ENCODE measurements around the gene METTL21C.

The METTL21C gene

DNA sequence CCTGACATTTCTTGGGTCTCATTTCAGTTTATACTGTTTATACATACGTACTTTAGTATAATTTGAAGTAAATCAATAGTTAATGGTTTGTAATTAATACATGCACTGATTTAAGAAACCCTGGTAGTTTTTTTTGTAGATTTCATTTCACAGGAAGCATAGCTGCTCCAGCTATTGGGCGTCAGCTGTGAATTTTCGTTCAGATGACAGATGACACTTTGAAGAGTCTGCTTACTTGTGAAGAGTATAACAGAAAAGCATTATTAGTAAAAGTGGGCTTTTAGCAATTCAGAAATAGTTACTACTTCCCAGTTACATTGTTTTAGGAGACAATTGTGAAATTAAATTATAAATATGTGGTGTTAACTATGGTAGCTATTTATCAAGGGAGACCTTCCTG is 44.4 kb downstream of the METTL21C start:
- TF ChIP-seq, protein P1, sequence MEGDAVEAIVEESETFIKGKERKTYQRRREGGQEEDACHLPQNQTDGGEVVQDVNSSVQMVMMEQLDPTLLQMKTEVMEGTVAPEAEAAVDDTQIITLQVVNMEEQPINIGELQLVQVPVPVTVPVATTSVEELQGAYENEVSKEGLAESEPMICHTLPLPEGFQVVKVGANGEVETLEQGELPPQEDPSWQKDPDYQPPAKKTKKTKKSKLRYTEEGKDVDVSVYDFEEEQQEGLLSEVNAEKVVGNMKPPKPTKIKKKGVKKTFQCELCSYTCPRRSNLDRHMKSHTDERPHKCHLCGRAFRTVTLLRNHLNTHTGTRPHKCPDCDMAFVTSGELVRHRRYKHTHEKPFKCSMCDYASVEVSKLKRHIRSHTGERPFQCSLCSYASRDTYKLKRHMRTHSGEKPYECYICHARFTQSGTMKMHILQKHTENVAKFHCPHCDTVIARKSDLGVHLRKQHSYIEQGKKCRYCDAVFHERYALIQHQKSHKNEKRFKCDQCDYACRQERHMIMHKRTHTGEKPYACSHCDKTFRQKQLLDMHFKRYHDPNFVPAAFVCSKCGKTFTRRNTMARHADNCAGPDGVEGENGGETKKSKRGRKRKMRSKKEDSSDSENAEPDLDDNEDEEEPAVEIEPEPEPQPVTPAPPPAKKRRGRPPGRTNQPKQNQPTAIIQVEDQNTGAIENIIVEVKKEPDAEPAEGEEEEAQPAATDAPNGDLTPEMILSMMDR (conservative IDR thresholded peaks at IDR 0.05), result no peak
- no peak overlapping the region for H3K27ac ChIP-seq

DNA sequence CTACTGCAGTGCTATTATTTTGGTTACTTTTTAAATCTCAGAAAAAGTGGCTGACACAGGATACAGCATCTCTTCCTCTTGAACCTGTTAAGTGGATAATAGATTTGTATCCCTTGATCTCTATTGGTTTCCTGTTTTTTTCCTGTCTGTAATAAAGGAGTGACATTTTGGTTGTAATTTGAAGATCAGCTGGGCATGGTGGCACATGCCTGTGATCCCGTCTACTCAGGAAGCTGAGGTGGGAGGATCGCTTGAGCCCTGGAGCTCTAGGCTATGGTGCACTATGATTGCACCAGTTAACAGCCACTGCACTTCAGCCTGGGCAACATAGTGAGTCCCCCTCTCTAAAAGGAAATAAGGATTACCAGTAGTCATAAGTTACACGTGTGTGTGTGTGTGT is 46.8 kb downstream of the METTL21C start:
- no peak overlapping the region for H3K27ac ChIP-seq
- TF ChIP-seq, protein P1 (conservative IDR thresholded peaks at IDR 0.05), result no peak

DNA sequence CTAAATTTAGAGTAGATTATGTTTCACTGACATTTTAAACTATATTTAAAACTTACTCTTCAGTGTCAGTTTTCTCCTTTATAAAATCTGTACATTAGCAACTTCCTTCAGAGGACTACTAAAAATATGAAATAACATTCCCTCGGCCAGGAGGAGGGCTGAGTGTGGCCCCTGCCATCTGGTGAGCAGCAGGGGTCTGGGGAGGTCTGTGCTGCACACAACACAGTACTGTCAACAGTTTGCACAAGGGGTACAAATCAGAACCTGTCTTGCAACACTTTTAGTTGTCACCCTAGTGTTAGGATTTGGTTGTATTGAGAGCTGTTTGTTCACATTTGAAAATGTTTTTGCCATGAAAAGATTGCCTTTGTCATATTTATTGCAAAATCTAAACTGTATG is 49.1 kb downstream of the METTL21C start:
- TF ChIP-seq, protein P1 (conservative IDR thresholded peaks at IDR 0.05), result no peak
- H3K27ac ChIP-seq, result no peak overlapping the region

GRCh38 chr13:102643656-102644055 is 51.2 kb downstream of the METTL21C start:
- no peak overlapping the region for H3K27ac ChIP-seq
- TF ChIP-seq, protein P1 (conservative IDR thresholded peaks at IDR 0.05), result no peak

DNA sequence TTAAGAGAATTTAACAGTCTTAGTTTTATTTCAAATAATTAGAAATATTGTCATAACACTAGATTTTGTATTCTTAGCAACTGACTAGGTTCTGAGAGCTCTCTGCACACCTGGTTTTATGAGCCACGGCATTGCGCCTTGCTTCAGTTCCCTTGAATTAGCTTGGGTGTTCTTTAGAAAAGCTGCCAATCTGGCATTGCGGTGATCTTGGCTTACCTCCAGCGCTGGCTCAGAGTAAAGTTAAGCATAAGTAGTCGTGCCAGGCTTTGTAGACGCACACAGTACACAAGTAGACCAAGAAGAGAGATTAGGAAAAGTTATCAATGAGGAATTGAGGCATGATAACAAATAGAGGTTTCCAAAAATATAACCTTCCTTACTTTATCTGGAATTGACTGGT is 52.4 kb downstream of the METTL21C start:
- peak overlapping the region; percentile 8; the same call in 1 of the 2 replicates for H3K27ac ChIP-seq
- TF ChIP-seq, protein P1 (conservative IDR thresholded peaks at IDR 0.05), result no peak

GRCh38 chr13:102642029-102642428 is 52.8 kb downstream of the METTL21C start:
- TF ChIP-seq, protein P1 (conservative IDR thresholded peaks at IDR 0.05), result no peak
- peak overlapping the region; percentile 8; the same call in 1 of the 2 replicates for H3K27ac ChIP-seq

DNA sequence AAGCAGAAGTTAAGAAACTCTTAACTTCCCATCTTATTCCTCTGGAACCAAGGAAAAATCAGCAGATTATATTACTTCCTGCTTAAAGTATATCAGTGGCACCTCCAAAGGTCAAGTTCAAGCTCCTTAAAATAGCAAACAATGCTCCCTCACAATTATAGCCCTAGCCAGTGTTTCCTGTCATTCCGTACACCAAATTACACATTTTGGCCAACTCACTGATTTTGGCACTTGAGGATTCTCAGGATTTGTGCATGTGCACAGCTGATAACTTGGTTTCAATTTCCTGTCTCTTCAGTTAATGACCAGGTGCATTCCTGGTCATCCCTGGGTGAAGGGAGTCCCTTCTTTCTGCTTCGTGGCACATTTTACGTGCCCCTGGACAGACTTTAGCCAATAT is 56.1 kb downstream of the METTL21C start:
- H3K27ac ChIP-seq, result no peak overlapping the region
- TF ChIP-seq, protein P1 (conservative IDR thresholded peaks at IDR 0.05), result no peak
